Bronchial epithelial cell (primary cell): ENCODE results near the gene PSMD8. TPM values are rescaled to one million over a fixed set of nuclear protein-coding genes. Genes with fewer than 3 reads are reported as not detected.

Experiments used
- DNase-seq: peaks from one replicate; pipeline ENCODE4 v3.0.0-alpha.2; 2010; ENCODE audit warnings: low read depth
- FAIRE-seq: peaks from 2 replicates; lab custom pipeline; 2011; peaks lifted over from hg19 to GRCh38; lab: Jason Lieb, UNC
- H3K27me3 ChIP-seq: 2 replicates; pipeline ENCODE4 v1.5.1; 2011; ENCODE audit warnings: low read length; ENCODE audit not compliant: control insufficient read depth, insufficient read depth
- H3K36me3 ChIP-seq: 2 replicates; pipeline ENCODE4 v1.5.1; 2011; ENCODE audit warnings: low read length; ENCODE audit not compliant: control insufficient read depth, insufficient read depth
- H3K4me3 ChIP-seq: 2 replicates; pipeline ENCODE4 v1.5.1; 2011; ENCODE audit warnings: mild to moderate bottlenecking, low read depth, low read length, control low read depth
- total RNA-seq: library from RNA; depleted of rRNA; stranded (reverse); fragments of >200 nt; gene quantifications from 2 replicates; pipeline ENCODE4 v1.2.1, GENCODE V29; 2014
- TF ChIP-seq, protein P1 (sequence below): IDR thresholded peaks from 2 replicates; pipeline ENCODE4 v1.5.1; 2011; ENCODE audit warnings: mild to moderate bottlenecking, moderate library complexity, low read length, control low read depth, inconsistent platforms; ENCODE audit not compliant: insufficient read depth, severe bottlenecking

PSMD8 gene
- total RNA-seq, 1 donor from 2014 or later = 260 TPM

DNA sequence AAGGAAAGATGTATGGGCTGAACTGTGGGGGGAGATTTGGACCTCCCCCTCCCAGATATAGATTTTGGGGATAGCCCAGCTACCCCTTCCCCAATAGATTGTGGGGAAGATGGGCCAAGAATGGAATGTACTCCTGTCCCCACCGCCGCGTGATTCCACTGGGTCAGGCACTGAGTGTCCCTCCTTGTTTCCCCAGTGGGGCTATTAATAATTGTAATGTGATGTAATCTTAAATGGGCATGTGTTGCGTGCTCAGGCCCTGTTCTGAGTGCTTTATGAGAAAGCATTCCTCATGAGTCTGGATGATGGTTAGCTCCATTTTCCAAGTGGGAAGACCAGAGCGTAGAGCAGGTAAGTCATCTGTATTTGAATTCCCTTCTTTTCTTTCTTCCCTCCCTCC lies 1.4 kb downstream of the PSMD8 start:
- TF ChIP-seq, protein P1, sequence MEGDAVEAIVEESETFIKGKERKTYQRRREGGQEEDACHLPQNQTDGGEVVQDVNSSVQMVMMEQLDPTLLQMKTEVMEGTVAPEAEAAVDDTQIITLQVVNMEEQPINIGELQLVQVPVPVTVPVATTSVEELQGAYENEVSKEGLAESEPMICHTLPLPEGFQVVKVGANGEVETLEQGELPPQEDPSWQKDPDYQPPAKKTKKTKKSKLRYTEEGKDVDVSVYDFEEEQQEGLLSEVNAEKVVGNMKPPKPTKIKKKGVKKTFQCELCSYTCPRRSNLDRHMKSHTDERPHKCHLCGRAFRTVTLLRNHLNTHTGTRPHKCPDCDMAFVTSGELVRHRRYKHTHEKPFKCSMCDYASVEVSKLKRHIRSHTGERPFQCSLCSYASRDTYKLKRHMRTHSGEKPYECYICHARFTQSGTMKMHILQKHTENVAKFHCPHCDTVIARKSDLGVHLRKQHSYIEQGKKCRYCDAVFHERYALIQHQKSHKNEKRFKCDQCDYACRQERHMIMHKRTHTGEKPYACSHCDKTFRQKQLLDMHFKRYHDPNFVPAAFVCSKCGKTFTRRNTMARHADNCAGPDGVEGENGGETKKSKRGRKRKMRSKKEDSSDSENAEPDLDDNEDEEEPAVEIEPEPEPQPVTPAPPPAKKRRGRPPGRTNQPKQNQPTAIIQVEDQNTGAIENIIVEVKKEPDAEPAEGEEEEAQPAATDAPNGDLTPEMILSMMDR = no peak
- DNase-seq (no peak), FAIRE-seq (no peak)
- Histone ChIP-seq H3K27me3 (no peaks in the 10 kb centered on the region), H3K4me3 (peak overlapping the region; percentile 84), H3K36me3 (peaks cover 16% of the 10 kb centered on the region)

DNA sequence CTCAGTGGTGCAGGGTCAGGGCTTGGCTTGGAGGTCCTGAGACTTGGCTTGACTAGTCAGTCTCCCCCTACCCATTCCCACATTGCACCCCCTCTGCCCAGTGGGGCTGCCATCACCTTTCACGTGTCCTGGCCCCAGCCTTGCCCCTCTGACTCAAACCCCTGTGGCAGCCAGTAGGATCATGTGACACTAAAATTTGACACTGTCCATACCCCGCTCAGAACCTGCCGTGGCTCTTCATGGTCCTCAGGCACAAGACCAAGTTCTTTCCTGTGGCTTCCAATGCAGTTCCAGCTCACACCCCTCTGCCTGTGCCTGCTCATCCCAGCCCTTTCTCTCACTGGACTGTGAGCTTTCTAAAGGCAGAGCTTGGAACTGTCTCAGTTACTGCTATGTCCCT lies 2.2 kb downstream of the PSMD8 start:
- no peak for FAIRE-seq
- Histone ChIP-seq H3K4me3 (no peak overlapping the region), H3K36me3 (peaks cover 21% of the 10 kb centered on the region), H3K27me3 (no peaks in the 10 kb centered on the region)
- TF ChIP-seq, protein P1 = no peak
- no peak for DNase-seq

DNA sequence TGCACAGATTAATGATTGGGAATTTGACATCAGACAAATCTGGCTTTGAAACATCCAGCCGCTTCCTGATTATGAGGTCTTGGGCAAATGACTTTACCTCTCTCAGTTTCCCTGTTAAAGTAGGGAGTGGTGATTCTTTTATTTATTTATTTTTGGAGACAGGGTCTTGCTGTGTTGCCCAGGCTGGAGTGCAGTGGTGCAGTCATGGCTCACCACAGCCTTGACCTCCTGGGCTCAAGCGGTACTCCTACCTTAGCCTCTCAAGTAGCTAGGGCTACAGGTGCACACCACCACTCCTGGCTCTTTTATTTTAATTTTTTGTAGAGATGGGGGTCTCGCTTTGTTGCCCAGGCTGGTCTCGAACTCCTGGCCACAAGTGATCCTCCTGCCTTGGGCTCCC lies 2.7 kb downstream of the PSMD8 start:
- FAIRE-seq = no peak
- DNase-seq = no peak
- Histone ChIP-seq H3K36me3 (peaks cover 24% of the 10 kb centered on the region), H3K27me3 (no peaks in the 10 kb centered on the region), H3K4me3 (no peak overlapping the region)
- TF ChIP-seq, protein P1 = no peak

DNA sequence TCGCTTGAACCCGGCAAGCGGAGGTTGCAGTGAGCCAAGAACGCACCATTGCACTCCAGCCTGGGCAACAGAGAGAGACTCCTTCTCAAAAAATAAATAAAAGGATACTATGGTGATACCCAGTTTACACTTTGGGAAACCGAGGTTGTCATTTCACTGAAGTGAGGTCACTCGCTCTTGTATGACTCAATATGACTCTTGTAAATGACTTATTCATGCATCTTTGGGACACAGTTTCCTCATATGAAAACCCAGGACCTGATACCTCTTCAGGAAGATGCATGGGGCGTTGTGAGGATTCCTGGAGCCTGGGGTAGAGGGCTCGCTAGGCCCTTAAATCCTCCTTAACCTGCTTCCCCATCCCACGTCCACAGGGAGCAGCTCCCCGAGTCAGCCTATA lies 4.5 kb downstream of the PSMD8 start:
- peak; percentile 23 for FAIRE-seq
- DNase-seq = no peak
- no peaks in the 10 kb centered on the region for H3K27me3 ChIP-seq
- H3K36me3 ChIP-seq = peaks cover 32% of the 10 kb centered on the region
- TF ChIP-seq, protein P1 = no peak
- no peak overlapping the region for H3K4me3 ChIP-seq

DNA sequence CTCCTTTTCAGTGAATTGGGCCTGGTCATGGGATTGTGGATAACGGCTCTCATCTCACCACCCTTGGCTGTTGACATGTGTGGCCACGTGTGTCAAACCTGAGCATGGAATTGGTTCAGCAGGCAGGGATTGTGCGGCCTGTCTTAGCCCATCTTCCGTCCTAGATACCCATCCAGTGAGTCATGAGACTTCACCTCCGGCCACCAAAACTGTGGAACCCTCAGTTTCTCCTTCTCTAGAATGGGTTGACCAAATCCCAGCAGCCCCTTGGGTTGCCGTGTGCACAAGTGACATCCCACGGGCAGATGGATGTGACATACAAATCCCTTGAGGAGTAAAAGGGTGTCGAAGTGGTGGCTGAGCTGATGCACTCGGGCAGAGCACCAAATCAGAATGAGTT lies 6.8 kb downstream of the PSMD8 start:
- DNase-seq (no peak), FAIRE-seq (no peak)
- Histone ChIP-seq H3K27me3 (no peaks in the 10 kb centered on the region), H3K4me3 (no peak overlapping the region), H3K36me3 (peaks cover 31% of the 10 kb centered on the region)
- TF ChIP-seq, protein P1 = no peak

DNA sequence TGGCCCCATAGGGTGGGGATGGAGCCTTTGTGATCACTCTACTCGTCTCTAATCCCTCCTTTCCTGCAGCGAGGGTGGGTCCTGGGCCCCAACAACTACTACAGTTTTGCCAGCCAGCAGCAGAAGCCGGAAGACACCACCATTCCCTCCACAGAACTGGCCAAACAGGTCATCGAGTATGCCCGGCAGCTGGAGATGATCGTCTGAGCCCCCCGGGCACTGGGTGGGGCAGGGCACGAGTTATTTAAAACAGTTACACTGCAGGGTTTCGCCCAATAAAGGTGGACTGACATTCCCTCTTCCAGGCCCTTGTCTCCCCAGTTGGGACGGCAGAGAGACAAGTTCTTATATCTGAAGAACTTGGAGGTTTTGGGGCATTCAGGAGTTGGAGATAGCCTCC lies 8.8 kb downstream of the PSMD8 start:
- H3K4me3 ChIP-seq = no peak overlapping the region
- H3K36me3 ChIP-seq = peaks cover 25% of the 10 kb centered on the region
- FAIRE-seq = no peak
- TF ChIP-seq, protein P1 = no peak
- DNase-seq = no peak
- H3K27me3 ChIP-seq = no peaks in the 10 kb centered on the region
